ENCODE results near the gene DACH2.

The DACH2 gene

DNA sequence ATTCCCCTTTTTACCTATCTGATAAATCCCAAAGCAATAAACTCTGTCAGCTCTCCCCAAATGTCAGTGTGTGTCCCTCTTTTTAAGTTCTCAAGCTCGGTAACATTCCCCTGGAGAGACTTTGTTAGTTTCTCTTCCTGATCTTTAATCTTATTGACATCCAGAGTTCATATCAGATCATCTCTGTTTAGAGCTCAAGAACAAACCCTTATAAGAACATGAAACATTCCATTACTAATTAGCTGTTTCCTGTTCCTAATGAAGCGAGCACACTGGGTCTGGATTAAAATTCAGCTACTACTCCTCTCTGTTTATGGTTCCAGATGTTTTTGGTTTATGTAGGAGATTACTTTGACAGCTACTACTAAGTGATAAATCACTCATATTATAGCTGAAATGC is 681.5 kb downstream of the DACH2 start:
- no peak for DNase-seq

DNA sequence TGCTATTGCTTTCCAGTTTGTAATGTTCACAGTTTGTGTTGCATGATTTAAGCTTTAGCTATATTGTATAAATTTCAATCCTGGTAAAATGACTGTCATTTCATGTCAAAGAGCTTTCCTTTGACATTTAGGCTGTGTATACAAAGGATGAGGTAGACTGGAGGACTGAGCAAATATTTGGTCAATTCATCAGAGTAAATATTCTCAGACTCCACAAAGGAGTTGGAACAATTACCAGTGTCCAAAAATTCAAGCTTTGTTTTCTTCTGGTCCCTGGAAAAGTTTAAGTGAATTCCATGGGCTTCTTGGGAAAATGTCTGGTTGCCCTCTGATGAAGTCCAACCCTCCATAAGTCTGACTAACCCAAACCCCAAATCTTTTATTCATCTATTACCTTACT is 682.4 kb downstream of the DACH2 start:
- no peak for DNase-seq

DNA sequence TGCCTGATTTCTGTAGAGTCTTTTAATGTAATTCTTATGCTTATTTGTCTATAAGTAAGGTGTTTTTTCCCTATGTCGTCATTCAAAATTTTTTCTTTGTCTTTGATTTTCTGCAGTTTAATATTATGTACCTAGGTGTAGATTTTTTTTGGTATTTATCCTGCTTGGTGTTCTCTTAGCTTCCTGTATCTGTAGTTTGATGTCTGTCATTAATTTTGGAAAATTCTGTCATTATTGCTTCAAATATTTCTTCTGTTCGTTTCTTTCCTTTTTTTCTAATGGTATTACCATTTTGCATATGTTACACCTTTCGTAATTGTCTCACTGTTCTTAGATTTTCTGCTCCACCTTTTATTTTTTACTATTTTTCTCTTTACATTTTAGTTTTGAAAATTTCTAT is 696.9 kb downstream of the DACH2 start:
- DNase-seq = no peak
